ENCODE results near the gene APOLD1. TPM values are rescaled to one million over a fixed set of nuclear protein-coding genes. Genes with fewer than 3 reads are reported as not detected.
"Not testable (repeated sequence)": the region's sequence is repeated elsewhere in the genome, so short reads cannot be mapped to it uniquely, and the experiment has no call there.

Gene APOLD1
- 2.3 TPM for polyA plus RNA-seq (2013)

- peak in 1 of 3 donors; percentile 13 for DNase-seq
- no peaks in the 10 kb centered on the region for H3K27me3 ChIP-seq (replicated peaks in 2 of 5; ENCODE audit: control insufficient read depth in 4 of 5, insufficient read depth in 5 of 5, low read length in 4 of 5)
- H3K27ac ChIP-seq (ENCODE audit: insufficient read depth in 1 of 2, low read depth in 1 of 2, low read length in 2 of 2, poor library complexity in 1 of 2, severe bottlenecking in 2 of 2): no peak within 1 kb of the TSS
- H3K4me3 ChIP-seq (ENCODE audit: control insufficient read depth in 1 of 7, extremely low read depth in 1 of 7, insufficient read depth in 4 of 7, low read depth in 2 of 7, low read length in 6 of 7): peak within 1 kb of the TSS; percentile 62 to 87 (median 69)
- no peaks in the 10 kb centered on the region for H3K9me3 ChIP-seq (ENCODE audit: control extremely low read depth in 1 of 5, control insufficient read depth in 4 of 5, insufficient read depth in 2 of 5, low read depth in 1 of 5, low read length in 4 of 5)
- ChIA-PET POLR2A (interaction anchor here (1.2 kb wide), 1 partner anchor 46 kb away, joined by 3 read pairs; no protein-coding TSS in a partner anchor), CTCF (no interaction called here)
- whole genome bisulfite sequencing (ENCODE audit: insufficient coverage): 98% methylated on average over 10 of the region's 14 CpGs
- no peaks in the 10 kb centered on the region for H3K36me3 ChIP-seq (ENCODE audit: control insufficient read depth in 4 of 4, insufficient read depth in 4 of 4, low read length in 3 of 4)
- H3K4me1 ChIP-seq (ENCODE audit: control extremely low read depth in 1 of 4, control insufficient read depth in 4 of 4, insufficient read depth in 4 of 4, low read length in 3 of 4): peaks cover 4 to 17% (median 12%) of the 10 kb centered on the region in 4 experiments
These were observed at the start of gene APOLD1 for GRCh38 chr12:12784911-12785814. APOLD1 (plus strand) TSS chr12:12785659; CDS start chr12:12785692, 33 bp downstream.

DNA sequence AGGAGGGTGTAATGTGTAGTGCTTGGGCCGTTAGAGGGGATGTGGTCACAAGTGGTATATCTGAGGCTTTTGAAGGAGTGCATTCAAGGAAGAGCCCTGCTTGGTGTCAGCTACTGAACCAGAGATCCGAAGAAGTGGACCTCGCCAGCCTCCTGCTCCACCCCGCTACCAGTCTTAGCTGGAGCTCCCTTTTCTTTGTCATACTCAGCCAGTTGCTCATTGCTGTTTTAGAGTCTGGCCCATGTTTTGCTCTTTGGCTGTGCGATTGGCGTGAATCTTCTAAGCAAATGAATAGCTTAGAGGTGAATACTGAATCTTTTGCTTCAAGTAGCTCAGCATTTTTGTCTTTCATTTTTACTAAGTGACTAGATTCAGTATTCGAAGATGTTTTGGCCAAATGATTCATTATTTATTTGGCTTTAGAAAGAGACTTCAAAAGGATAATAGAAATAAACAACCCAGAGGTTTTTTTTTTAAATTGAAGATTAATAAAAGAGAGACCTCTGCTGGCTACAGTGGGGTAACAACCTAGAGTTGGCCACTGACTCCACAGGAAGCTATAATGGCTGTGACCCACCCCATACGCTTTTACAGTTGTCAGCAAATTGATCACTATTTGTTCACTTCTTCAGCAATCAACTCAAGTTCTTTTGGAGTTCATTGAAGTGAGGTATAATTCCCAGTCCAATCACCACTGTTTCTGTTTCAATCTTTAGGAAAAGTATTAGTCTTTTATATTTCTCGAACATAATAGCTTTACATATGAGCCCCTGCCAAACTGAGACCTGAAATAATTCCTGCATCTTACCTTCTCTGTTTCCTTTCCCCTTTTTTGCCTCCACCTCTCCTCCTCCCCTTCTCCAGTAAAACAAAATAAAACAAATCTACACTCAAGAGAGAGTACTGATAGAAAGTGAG lies 48.4 kb upstream of the APOLD1 start:
- peak overlapping the region in 6 of 7 experiments; percentile 15 to 56 (median 27) for H3K4me3 ChIP-seq (ENCODE audit: control insufficient read depth in 1 of 7, extremely low read depth in 1 of 7, insufficient read depth in 4 of 7, low read depth in 2 of 7, low read length in 6 of 7)
- H3K27ac ChIP-seq (ENCODE audit: insufficient read depth in 1 of 2, low read depth in 1 of 2, low read length in 2 of 2, poor library complexity in 1 of 2, severe bottlenecking in 2 of 2): peak overlapping the region in 1 of 2 experiments; percentile 27

DNA sequence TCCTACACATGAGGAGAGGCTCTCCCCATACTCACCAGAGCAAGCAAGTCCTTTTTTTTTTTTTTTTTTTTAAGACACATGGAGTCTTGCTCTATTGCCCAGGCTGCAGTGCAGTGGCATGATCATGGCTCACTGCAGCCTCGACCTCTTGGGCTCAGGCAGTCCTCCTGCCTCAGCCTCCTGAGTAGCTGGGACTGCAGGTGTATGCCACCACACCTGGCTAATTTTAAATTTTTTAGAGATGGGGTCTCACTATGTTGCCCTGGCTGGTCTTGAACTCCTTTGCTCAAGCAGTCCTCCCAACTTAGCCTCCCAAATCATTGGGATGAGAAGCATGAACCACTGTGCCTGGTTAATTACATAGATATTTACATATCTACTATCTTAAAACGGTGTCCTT lies 47.3 kb upstream of the APOLD1 start:
- POLR2A ChIA-PET; H3K27me3 ChIP-seq (replicated peaks in 2 of 5; ENCODE audit: control insufficient read depth in 4 of 5, insufficient read depth in 5 of 5, low read length in 4 of 5); H3K9me3 ChIP-seq (ENCODE audit: control extremely low read depth in 1 of 5, control insufficient read depth in 4 of 5, insufficient read depth in 2 of 5, low read depth in 1 of 5, low read length in 4 of 5); H3K4me3 ChIP-seq (ENCODE audit: control insufficient read depth in 1 of 7, extremely low read depth in 1 of 7, insufficient read depth in 4 of 7, low read depth in 2 of 7, low read length in 6 of 7); H3K27ac ChIP-seq (ENCODE audit: insufficient read depth in 1 of 2, low read depth in 1 of 2, low read length in 2 of 2, poor library complexity in 1 of 2, severe bottlenecking in 2 of 2); DNase-seq; H3K36me3 ChIP-seq (ENCODE audit: control insufficient read depth in 4 of 4, insufficient read depth in 4 of 4, low read length in 3 of 4): not testable (repeated sequence)
- CTCF ChIA-PET: interaction anchor here (0.6 to 5.4 kb wide), 15 partner anchors 8 to 362 kb away, joined by 3 to 62 read pairs (median 9); no protein-coding TSS in a partner anchor
- peaks cover 11 to 33% (median 27%) of the 10 kb centered on the region in 4 experiments for H3K4me1 ChIP-seq (ENCODE audit: control extremely low read depth in 1 of 4, control insufficient read depth in 4 of 4, insufficient read depth in 4 of 4, low read length in 3 of 4)
- WGBS (ENCODE audit: insufficient coverage): 100% methylated on average over 1 of the region's 2 CpGs

More for the DNA sequence above, 48.4 kb upstream of the APOLD1 start:
- ChIA-PET CTCF (interaction anchor here (0.6 to 5.4 kb wide), 32 partner anchors 9 to 378 kb away, joined by 3 to 62 read pairs (median 4); no protein-coding TSS in a partner anchor), POLR2A (interaction anchor here (0.8 kb wide), 1 partner anchor 21 kb away, joined by 3 read pairs; no protein-coding TSS in a partner anchor)
- DNase-seq: peak; percentile 69 to 85 (median 79)
- H3K4me1 ChIP-seq (ENCODE audit: control extremely low read depth in 1 of 4, control insufficient read depth in 4 of 4, insufficient read depth in 4 of 4, low read length in 3 of 4): peaks cover 11 to 33% (median 27%) of the 10 kb centered on the region in 4 experiments
- peaks cover 0 to 3% (median 0%) of the 10 kb centered on the region in 5 experiments for H3K9me3 ChIP-seq (ENCODE audit: control extremely low read depth in 1 of 5, control insufficient read depth in 4 of 5, insufficient read depth in 2 of 5, low read depth in 1 of 5, low read length in 4 of 5)
- no peaks in the 10 kb centered on the region for H3K27me3 ChIP-seq (replicated peaks in 2 of 5; ENCODE audit: control insufficient read depth in 4 of 5, insufficient read depth in 5 of 5, low read length in 4 of 5)
- H3K36me3 ChIP-seq (ENCODE audit: control insufficient read depth in 4 of 4, insufficient read depth in 4 of 4, low read length in 3 of 4): peaks cover 0 to 7% (median 0%) of the 10 kb centered on the region in 4 experiments
- 40% methylated on average over 7 of the region's 9 CpGs for WGBS (ENCODE audit: insufficient coverage)

GRCh38 chr12:12741660-12742059 lies 43.8 kb upstream of the APOLD1 start:
- no peaks in the 10 kb centered on the region for H3K27me3 ChIP-seq (replicated peaks in 2 of 5; ENCODE audit: control insufficient read depth in 4 of 5, insufficient read depth in 5 of 5, low read length in 4 of 5)
- H3K4me1 ChIP-seq (ENCODE audit: control extremely low read depth in 1 of 4, control insufficient read depth in 4 of 4, insufficient read depth in 4 of 4, low read length in 3 of 4): peaks cover 7 to 16% (median 12%) of the 10 kb centered on the region in 4 experiments
- CTCF ChIA-PET: interaction anchor here (0.8 to 1.1 kb wide), 5 partner anchors 9 to 86 kb away, joined by 3 read pairs; no protein-coding TSS in a partner anchor
- DNase-seq: no peak
- WGBS (ENCODE audit: insufficient coverage): no CpG with 5 or more reads among the region's 3 CpGs
- peak overlapping the region; percentile 43 to 55 for H3K27ac ChIP-seq (ENCODE audit: insufficient read depth in 1 of 2, low read depth in 1 of 2, low read length in 2 of 2, poor library complexity in 1 of 2, severe bottlenecking in 2 of 2)
- H3K4me3 ChIP-seq (ENCODE audit: control insufficient read depth in 1 of 7, extremely low read depth in 1 of 7, insufficient read depth in 4 of 7, low read depth in 2 of 7, low read length in 6 of 7): peak overlapping the region in 4 of 7 experiments; percentile 15 to 67 (median 45)
- POLR2A ChIA-PET: no interaction called here
- peaks cover 0 to 4% (median 0%) of the 10 kb centered on the region in 4 experiments for H3K36me3 ChIP-seq (ENCODE audit: control insufficient read depth in 4 of 4, insufficient read depth in 4 of 4, low read length in 3 of 4)
- H3K9me3 ChIP-seq (ENCODE audit: control extremely low read depth in 1 of 5, control insufficient read depth in 4 of 5, insufficient read depth in 2 of 5, low read depth in 1 of 5, low read length in 4 of 5): no peaks in the 10 kb centered on the region

- ChIA-PET POLR2A (interaction anchor here (0.6 kb wide), 1 partner anchor 165 kb away, joined by 4 read pairs; no protein-coding TSS in a partner anchor), CTCF (interaction anchor here (3.0 kb wide), 1 partner anchor 8 kb away, joined by 30 read pairs; no protein-coding TSS in a partner anchor)
- Histone ChIP-seq H3K4me3 (ENCODE audit: control insufficient read depth in 1 of 7, extremely low read depth in 1 of 7, insufficient read depth in 4 of 7, low read depth in 2 of 7, low read length in 6 of 7) (no peak overlapping the region), H3K4me1 (ENCODE audit: control extremely low read depth in 1 of 4, control insufficient read depth in 4 of 4, insufficient read depth in 4 of 4, low read length in 3 of 4) (peaks cover 0 to 7% (median 4%) of the 10 kb centered on the region in 4 experiments), H3K9me3 (ENCODE audit: control extremely low read depth in 1 of 5, control insufficient read depth in 4 of 5, insufficient read depth in 2 of 5, low read depth in 1 of 5, low read length in 4 of 5) (no peaks in the 10 kb centered on the region), H3K27ac (ENCODE audit: insufficient read depth in 1 of 2, low read depth in 1 of 2, low read length in 2 of 2, poor library complexity in 1 of 2, severe bottlenecking in 2 of 2) (no peak overlapping the region), H3K36me3 (ENCODE audit: control insufficient read depth in 4 of 4, insufficient read depth in 4 of 4, low read length in 3 of 4) (peaks cover 2 to 6% (median 4%) of the 10 kb centered on the region in 4 experiments), H3K27me3 (replicated peaks in 2 of 5; ENCODE audit: control insufficient read depth in 4 of 5, insufficient read depth in 5 of 5, low read length in 4 of 5) (no peaks in the 10 kb centered on the region)
- no peak for DNase-seq
- WGBS (ENCODE audit: insufficient coverage): 93% methylated on average over 4 of the region's 8 CpGs
These were observed 40.7 kb upstream of the APOLD1 start for GRCh38 chr12:12744546-12745305.

All from common myeloid progenitor, CD34-positive (primary cell).